GM18909 (cell line): ENCODE measurements around the gene GNS.
A peak's percentile ranks its signal among the peaks of the same experiment; 100 is the strongest.
"Not testable (repeated sequence)": the region's sequence is repeated elsewhere in the genome, so short reads cannot be mapped to it uniquely, and the experiment has no call there.

ENCODE experiments used
- ATAC-seq: cut with Tn5 transposase; IDR thresholded peaks from one replicate; pipeline ENCODE4 v1.9.1; 2021; ENCODE audit warnings: mild to moderate bottlenecking; ENCODE audit not compliant: unreplicated experiment, poor library complexity

GNS gene

GRCh38 chr12:64780531-64781279 lies 21.5 kb upstream of the GNS start:
- ATAC-seq, result peak; percentile 61

GRCh38 chr12:64780132-64780530 lies 20.9 kb upstream of the GNS start:
- no peak for ATAC-seq

- ATAC-seq, result no peak
These were observed 20.3 kb upstream of the GNS start for GRCh38 chr12:64779354-64779974.

GRCh38 chr12:64775147-64775736 lies 16.0 kb upstream of the GNS start:
- not testable (repeated sequence) for ATAC-seq

GRCh38 chr12:64773386-64773785 lies 14.2 kb upstream of the GNS start:
- ATAC-seq, result no peak

- no peak for ATAC-seq
These were observed 8.3 kb upstream of the GNS start for GRCh38 chr12:64767495-64767894.

GRCh38 chr12:64760808-64761573 lies 1.8 kb upstream of the GNS start:
- ATAC-seq, result no peak

- ATAC-seq, result no peak
These were observed 1.4 kb downstream of the GNS start for GRCh38 chr12:64757771-64758170.

- ATAC-seq, result no peak
These were observed 2.8 kb downstream of the GNS start for GRCh38 chr12:64756376-64756775.

- no peak for ATAC-seq
These were observed 5.8 kb downstream of the GNS start for GRCh38 chr12:64753427-64753826.

- ATAC-seq, result no peak
These were observed 6.4 kb downstream of the GNS start for GRCh38 chr12:64752833-64753238.

GRCh38 chr12:64752032-64752431 lies 7.2 kb downstream of the GNS start:
- no peak for ATAC-seq

GRCh38 chr12:64749461-64750200 lies 9.6 kb downstream of the GNS start:
- ATAC-seq, result no peak

GRCh38 chr12:64747695-64748094 lies 11.5 kb downstream of the GNS start:
- no peak for ATAC-seq

- no peak for ATAC-seq
These were observed 12.5 kb downstream of the GNS start for GRCh38 chr12:64746663-64747062.

- ATAC-seq, result no peak
These were observed 13.2 kb downstream of the GNS start for GRCh38 chr12:64745980-64746379.

GRCh38 chr12:64745259-64745807 lies 13.9 kb downstream of the GNS start:
- no peak for ATAC-seq

GRCh38 chr12:64744422-64745258 lies 14.6 kb downstream of the GNS start:
- ATAC-seq, result no peak

- no peak for ATAC-seq
These were observed 16.0 kb downstream of the GNS start for GRCh38 chr12:64743206-64743605.
